Mucosa of stomach (tissue), 1 donor: ENCODE results near the gene TIGD3.

Source experiments
- H3K27me3 ChIP-seq: one replicate; pipeline ENCODE4 v1.7.0; 2013; ENCODE audit warnings: mild to moderate bottlenecking, low read length; ENCODE audit not compliant: control insufficient read depth, insufficient read depth
- H3K36me3 ChIP-seq: one replicate; pipeline ENCODE4 v1.7.0; 2013; ENCODE audit warnings: low read length; ENCODE audit not compliant: control insufficient read depth, insufficient read depth
- H3K4me1 ChIP-seq: one replicate; pipeline ENCODE4 v1.7.0; 2013; ENCODE audit warnings: mild to moderate bottlenecking, low read length; ENCODE audit not compliant: control insufficient read depth, insufficient read depth
- H3K4me3 ChIP-seq: one replicate; pipeline ENCODE4 v1.7.0; 2013; ENCODE audit warnings: low read length
- H3K9ac ChIP-seq: one replicate; pipeline ENCODE4 v1.7.0; 2013; ENCODE audit warnings: mild to moderate bottlenecking, low read length, moderate library complexity
- H3K9me3 ChIP-seq: one replicate; pipeline ENCODE4 v1.7.0; 2013; ENCODE audit warnings: mild to moderate bottlenecking, low read length, moderate library complexity; ENCODE audit not compliant: control insufficient read depth
- donor health status: Pancreatic carcinoma.

TIGD3 gene

DNA sequence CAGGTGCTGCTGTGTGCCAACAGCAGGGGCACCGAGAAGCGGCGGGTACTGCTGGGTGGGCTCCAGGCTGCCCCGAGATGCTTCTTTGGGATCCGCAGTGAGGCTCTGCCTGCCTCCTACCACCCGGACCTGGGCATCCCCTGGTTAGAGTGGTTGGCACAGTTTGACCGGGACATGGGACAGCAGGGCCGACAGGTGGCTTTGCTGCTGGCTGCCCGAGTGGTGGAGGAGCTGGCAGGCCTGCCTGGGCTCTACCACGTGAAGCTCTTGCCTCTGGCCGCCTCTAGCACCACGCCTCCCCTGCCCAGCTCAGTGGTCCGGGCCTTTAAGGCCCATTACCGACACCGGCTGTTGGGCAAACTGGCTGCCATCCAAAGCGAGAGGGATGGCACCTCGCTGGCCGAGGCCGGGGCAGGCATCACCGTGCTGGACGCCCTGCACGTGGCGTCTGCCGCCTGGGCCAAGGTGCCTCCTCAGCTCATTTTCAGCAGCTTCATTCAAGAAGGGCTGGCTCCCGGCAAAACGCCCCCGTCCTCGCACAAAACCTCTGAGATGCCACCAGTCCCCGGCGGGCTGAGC lies 1.9 kb downstream of the TIGD3 start:
- H3K27me3 ChIP-seq, result peaks cover 20% of the 10 kb centered on the region
- peaks cover 26% of the 10 kb centered on the region for H3K4me1 ChIP-seq
- no peak overlapping the region for H3K9ac ChIP-seq
- no peak overlapping the region for H3K4me3 ChIP-seq
- no peaks in the 10 kb centered on the region for H3K9me3 ChIP-seq
- H3K36me3 ChIP-seq, result peaks cover 4% of the 10 kb centered on the region

DNA sequence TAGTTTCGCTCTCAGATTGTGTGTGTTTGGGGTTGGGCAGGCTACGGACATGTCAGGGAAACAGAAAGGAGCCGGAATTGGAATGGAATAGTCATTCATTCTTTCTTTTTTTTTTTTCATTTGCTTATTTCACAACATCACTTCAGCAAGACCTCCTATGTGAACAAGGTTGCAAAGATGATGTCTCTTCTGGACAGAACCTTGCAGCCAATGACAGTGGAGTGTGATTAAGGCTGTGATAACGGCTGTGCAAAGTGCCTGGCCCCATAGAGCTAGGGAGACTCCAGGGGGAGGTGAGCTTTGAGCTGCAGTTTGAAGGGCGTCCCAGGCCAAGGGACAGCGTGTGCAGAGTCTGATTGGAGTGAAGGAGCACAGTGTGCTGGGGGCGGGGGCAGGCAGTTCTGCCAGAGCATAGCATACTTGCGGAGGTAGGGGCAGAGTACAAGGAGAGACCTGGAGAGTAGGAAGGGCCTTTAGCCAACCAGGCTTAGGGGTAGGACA lies 3.4 kb downstream of the TIGD3 start:
- Histone ChIP-seq H3K36me3 (no peaks in the 10 kb centered on the region), H3K9ac (no peak overlapping the region), H3K27me3 (peaks cover 20% of the 10 kb centered on the region), H3K9me3 (no peaks in the 10 kb centered on the region), H3K4me3 (no peak overlapping the region), H3K4me1 (peaks cover 26% of the 10 kb centered on the region)

DNA sequence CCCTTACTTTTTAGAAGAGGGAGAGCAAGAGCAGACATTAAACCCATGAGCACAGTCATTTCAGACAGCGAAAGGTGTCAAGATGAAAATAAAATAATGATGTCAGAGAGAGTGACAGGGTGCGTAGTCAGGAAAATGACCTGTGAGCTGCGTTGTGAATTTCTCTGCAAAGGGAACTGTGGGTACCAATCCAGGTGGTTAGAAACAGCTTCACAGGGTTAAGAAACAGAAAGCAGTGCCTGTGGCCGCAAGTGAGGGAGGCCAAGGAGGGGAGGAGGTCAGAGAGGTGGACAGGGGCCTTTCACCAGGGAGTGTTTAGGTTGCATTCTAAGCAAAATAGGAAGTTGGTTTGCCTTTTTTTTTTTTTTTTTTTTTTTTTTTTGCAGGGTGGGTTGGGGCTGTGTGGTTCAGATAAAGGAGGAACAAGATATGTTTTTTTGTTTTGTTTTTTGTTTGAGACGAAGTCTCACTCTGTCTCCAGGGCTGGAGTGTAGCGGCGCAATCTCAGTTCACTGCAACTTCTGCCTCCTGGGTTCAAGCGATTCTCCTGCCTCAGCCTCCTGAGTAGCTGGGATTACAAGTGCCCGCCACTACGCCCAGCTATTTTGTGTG lies 7.9 kb downstream of the TIGD3 start:
- no peak overlapping the region for H3K9ac ChIP-seq
- H3K4me3 ChIP-seq, result no peak overlapping the region
- H3K4me1 ChIP-seq, result peaks cover 17% of the 10 kb centered on the region

DNA sequence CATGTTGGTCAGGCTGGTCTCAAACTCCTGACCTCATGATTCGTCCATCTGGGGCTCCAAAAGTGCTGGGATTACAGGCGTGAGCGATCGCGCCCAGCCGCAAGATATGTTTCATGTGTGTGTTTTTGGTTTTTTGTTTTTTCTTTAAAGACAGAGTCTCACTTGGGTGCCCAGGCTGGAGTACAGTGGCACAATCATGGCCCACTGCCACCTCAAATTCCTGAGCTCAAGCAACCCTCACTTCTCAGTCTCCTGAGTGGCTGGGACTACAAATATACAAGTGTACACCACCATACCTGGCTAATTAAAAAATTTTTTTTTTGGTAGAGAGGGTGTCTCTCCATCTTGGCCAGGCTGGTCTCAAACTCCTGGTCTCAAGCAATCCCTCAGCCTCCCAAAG lies 8.4 kb downstream of the TIGD3 start:
- Histone ChIP-seq H3K9me3 (no peaks in the 10 kb centered on the region), H3K9ac (no peak overlapping the region), H3K36me3 (no peaks in the 10 kb centered on the region), H3K27me3 (no peaks in the 10 kb centered on the region), H3K4me1 (peaks cover 11% of the 10 kb centered on the region), H3K4me3 (no peak overlapping the region)

More for the DNA sequence above, 7.9 kb downstream of the TIGD3 start:
- Histone ChIP-seq H3K9me3 (no peaks in the 10 kb centered on the region), H3K27me3 (no peaks in the 10 kb centered on the region), H3K36me3 (no peaks in the 10 kb centered on the region)

DNA sequence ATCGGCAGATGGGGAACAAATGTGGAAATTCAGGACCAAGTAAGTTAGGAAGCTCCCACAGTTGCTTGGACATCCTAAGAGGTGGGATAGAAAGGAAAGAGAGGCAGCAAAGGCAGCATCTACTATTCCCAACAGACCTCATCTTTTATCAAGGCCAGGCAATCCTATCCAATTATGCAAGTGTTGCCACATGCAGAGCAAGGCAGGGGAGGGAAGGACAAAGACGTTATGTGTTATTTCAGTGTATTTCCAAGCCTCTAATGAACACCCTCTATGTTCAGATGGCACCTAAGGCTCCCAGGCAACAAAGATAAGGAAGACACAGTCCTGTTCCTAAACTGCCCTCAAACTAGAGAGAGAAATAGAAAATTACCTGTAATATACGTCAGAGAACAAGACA lies 9.2 kb downstream of the TIGD3 start:
- Histone ChIP-seq H3K9me3 (no peaks in the 10 kb centered on the region), H3K4me1 (peaks cover 10% of the 10 kb centered on the region), H3K4me3 (no peak overlapping the region), H3K36me3 (no peaks in the 10 kb centered on the region), H3K9ac (no peak overlapping the region), H3K27me3 (no peaks in the 10 kb centered on the region)

DNA sequence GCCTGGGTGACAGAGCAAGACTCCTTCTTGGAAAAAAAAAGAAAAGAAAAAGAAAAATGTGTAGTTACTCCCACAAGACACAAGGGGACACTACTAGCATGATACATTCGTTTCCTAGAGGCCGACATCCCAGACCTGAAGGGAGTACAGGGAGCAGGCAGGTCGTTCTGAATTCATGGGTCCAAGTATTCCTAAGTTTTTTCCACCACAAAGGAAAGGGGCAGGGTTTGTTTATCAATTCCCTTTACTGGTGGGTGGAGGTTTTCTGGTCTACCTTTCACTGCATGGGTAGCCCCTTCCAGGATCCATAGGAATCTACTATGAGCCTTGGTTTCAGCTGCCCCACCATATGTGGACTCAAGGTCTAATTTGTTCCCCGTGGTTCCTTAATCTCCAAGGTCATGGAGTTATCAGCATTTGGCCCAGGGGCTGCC lies 11.8 kb downstream of the TIGD3 start:
- no peak overlapping the region for H3K9ac ChIP-seq
- H3K36me3 ChIP-seq, result no peaks in the 10 kb centered on the region
- H3K4me1 ChIP-seq, result peaks cover 24% of the 10 kb centered on the region

DNA sequence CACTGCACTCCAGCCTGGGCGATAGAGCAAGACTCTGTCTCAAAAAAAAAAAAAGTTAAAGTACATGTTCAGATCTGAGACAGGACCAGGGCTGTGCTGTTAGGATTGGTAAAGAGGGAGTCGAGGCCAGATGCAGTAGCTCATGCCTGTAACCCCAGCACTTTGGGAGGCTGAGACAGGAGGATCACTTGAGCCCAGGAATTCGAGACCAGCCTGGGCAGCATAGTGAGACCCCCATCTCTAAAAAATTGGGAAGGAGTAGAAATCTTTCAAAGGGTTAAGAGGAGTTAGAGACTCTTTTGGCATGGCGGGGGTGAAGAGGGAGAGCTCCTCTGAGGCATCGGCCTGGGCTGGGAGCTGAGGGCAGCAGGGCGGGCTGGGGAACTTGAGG lies 16.1 kb downstream of the TIGD3 start:
- Histone ChIP-seq H3K4me3 (peak overlapping the region; percentile 20), H3K9ac (peak overlapping the region; percentile 50), H3K36me3 (no peaks in the 10 kb centered on the region), H3K27me3 (no peaks in the 10 kb centered on the region), H3K9me3 (no peaks in the 10 kb centered on the region), H3K4me1 (peaks cover 34% of the 10 kb centered on the region)

More for the DNA sequence above, 11.8 kb downstream of the TIGD3 start:
- H3K4me3 ChIP-seq, result no peak overlapping the region
- no peaks in the 10 kb centered on the region for H3K27me3 ChIP-seq
- H3K9me3 ChIP-seq, result no peaks in the 10 kb centered on the region

DNA sequence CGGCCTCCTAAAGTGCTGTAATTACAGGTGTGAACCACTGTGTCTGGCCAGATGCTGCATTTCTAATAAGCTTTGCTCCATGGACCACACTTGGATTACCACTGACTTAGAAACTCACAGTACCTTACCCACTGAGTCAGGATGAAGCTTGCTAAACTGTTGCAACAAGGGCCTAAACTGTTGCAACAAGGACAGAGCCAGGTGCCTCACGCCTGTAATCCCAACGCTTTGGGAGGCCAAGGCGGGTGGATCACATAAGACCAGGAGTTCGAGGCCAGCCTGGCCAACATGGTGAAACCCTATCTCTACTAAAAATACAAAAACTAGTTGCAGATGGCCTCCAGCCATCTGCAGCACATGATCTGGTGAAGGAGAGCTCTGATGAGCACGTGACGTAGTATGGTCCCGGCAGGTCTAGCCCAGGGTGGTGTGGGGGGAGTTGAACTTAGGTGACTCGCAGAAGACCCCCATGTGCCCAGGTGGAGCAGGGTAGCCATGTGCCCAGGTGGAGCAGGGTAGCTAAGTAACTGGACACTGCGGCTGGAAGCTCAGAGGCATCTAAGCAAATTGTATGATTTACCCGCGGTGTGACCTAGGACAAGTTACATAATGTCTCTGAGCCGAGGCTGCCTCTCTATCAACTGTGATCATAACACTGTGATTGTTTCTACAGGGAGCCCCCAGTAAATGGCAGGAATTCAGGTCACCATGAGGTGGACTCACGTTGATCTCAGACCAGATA lies 19.5 kb downstream of the TIGD3 start:
- Histone ChIP-seq H3K9me3 (no peaks in the 10 kb centered on the region), H3K27me3 (no peaks in the 10 kb centered on the region), H3K4me3 (no peak overlapping the region), H3K9ac (no peak overlapping the region), H3K4me1 (peaks cover 26% of the 10 kb centered on the region), H3K36me3 (no peaks in the 10 kb centered on the region)

DNA sequence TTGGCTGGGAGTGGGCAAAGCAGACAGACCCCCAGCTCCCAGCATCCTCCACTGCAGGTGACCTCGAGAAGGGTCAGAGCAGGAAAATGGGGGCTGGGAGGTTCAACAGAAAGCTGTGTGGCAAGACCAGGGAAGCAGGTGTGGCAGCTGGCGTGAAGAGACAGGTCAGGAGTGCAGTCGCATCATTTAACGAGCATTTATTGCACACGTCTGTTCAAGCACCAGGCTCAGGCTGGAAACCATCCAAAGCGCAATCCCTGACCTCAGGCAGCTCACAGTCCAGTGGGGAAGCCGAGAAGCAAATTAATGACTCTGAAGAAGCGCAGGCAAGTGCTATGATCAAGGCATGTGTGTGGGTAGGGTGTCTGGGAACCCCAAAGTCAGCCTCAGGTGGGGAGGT lies 20.5 kb downstream of the TIGD3 start:
- Histone ChIP-seq H3K4me1 (peaks cover 23% of the 10 kb centered on the region), H3K4me3 (no peak overlapping the region), H3K9ac (no peak overlapping the region), H3K27me3 (no peaks in the 10 kb centered on the region), H3K9me3 (no peaks in the 10 kb centered on the region), H3K36me3 (no peaks in the 10 kb centered on the region)

DNA sequence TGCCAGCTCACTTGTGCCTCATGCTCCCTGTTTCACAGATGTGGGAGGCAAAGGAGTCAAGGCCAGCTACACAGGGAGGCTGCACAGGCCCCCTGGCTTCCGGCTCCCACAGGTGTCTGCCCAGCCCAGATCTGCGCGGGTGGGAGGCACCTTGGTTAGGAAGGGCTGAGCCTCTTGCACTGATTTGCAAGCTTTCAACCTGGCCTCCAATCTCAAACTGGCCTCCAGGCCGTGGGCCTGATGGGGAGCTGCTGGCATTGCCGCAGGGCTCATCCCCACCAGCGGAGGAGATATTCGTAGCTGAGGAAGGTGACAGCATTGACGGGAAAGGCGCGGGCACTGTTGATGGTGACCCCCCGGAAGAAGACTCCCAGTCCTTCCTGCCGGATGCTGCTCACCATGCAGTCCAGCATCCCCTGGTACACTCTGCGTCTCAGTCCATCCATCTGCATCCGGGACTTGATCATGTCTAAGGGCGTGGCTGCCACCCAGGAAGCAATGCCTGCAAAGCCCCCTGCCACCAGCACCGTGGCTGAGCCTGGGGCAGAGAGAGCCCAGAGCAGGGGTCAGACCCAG lies 21.7 kb downstream of the TIGD3 start:
- no peaks in the 10 kb centered on the region for H3K27me3 ChIP-seq

DNA sequence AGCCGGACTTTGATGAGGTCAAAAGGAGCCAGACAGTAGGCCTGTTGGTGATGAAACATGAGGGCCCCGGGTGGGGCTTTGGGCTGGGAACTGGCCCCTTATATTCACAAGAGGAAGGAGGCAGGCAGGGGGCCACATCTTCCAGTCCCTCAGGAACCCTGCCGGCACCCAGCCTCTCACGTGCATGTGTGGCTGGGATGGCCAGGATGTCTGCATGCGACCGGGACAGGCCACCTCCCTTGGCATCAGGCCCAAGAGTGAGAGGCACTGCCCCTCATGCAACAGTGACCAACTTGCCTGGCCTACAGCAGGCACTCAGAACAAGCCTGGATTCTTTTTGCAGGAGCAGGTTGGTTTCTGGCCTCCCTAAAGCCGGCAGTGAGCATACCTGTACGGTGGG lies 22.5 kb downstream of the TIGD3 start:
- H3K4me3 ChIP-seq, result no peak overlapping the region
- no peaks in the 10 kb centered on the region for H3K36me3 ChIP-seq
- no peak overlapping the region for H3K9ac ChIP-seq
- no peaks in the 10 kb centered on the region for H3K27me3 ChIP-seq
- H3K9me3 ChIP-seq, result no peaks in the 10 kb centered on the region
- peaks cover 26% of the 10 kb centered on the region for H3K4me1 ChIP-seq

More for the DNA sequence above, 21.7 kb downstream of the TIGD3 start:
- Histone ChIP-seq H3K9me3 (no peaks in the 10 kb centered on the region), H3K36me3 (no peaks in the 10 kb centered on the region), H3K4me3 (no peak overlapping the region), H3K4me1 (peaks cover 26% of the 10 kb centered on the region), H3K9ac (no peak overlapping the region)

DNA sequence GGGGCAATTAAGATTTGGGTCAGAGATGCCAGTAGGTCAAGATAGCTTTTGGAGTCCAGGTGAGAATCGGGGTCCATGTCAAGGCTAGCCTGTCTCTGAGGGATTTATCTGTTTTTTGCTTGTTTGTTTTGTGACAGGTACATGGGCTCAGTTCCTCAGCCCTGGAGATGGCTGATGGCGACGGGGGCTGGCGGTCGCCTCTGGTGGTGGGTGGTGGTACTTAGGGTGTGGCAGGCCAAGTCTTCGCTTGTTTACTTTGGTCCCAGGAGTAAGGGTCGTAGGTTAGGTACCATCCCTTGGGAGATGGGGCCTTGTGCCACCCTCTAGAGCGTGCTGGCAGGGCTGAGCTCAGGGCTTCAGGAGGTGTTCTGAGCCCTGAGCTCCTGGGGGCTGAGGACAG lies 23.2 kb downstream of the TIGD3 start:
- H3K9me3 ChIP-seq, result no peaks in the 10 kb centered on the region
- peaks cover 29% of the 10 kb centered on the region for H3K4me1 ChIP-seq
- H3K36me3 ChIP-seq, result no peaks in the 10 kb centered on the region
- H3K4me3 ChIP-seq, result no peak overlapping the region
- no peak overlapping the region for H3K9ac ChIP-seq
- H3K27me3 ChIP-seq, result no peaks in the 10 kb centered on the region
